Adrenal gland (tissue), 12 donors: ENCODE data around the gene GSTM4. TPM values are rescaled to one million over a fixed set of nuclear protein-coding genes. Genes with fewer than 3 reads are reported as not detected.
A peak's percentile ranks its signal among the peaks of the same experiment; 100 is the strongest.

ENCODE experiments used
- DNase-seq, 7 donors: peaks; one replicate each; pipeline ENCODE4 v3.0.0-alpha.2; 2019 to 2020
- H3K27ac ChIP-seq, 5 donors: fragments of 200-600 bp; sonication (generic) in 4 of 5; 1 replicate in 3 of 5; 2 replicates in 2 of 5; pipeline versions ENCODE4 v1.5.1 to v1.8.0; 2016 to 2020; ENCODE audit warnings: mild to moderate bottlenecking in 1 of 5
- H3K27me3 ChIP-seq: fragments of 200-600 bp; 2 replicates; pipeline ENCODE4 v1.8.0; 2021
- H3K36me3 ChIP-seq, 2 donors: fragments of 200-600 bp; replicated peaks in 1 of 2; 1 replicate in 1 of 2; 2 replicates in 1 of 2; pipeline versions ENCODE4 v1.5.1 to v1.8.0; 2018 to 2022
- H3K4me1 ChIP-seq, 2 donors: fragments of 200-600 bp; replicated peaks in 1 of 2; 1 replicate in 1 of 2; 2 replicates in 1 of 2; pipeline versions ENCODE4 v1.5.1 to v1.8.0; 2018 to 2021
- H3K4me3 ChIP-seq, 4 donors: fragments of 200-600 bp; sonication (generic) in 3 of 4; one replicate each; pipeline ENCODE4 v1.5.1; 2016 to 2018
- H3K9me3 ChIP-seq, 3 donors: fragments of 200-600 bp; sonication (generic) in 1 of 3; replicated peaks in 1 of 3; 1 replicate in 2 of 3; 2 replicates in 1 of 3; pipeline versions ENCODE4 v1.5.1 to v1.8.0; 2016 to 2021
- POLR2A ChIP-seq, 2 donors: fragments of 450-650 bp; IDR thresholded peaks; one replicate each; pipeline ENCODE4 v1.6.1; 2017; ENCODE audit warnings: antibody characterized with exemption in 2 of 2, mild to moderate bottlenecking in 2 of 2, moderate library complexity in 1 of 2
- WGBS, 4 donors: extraction: QIAGEN DNeasy Blood & Tissue Kit in 2 of 4; methylation state at CpG; one replicate each; pipeline versions ENCODE4 v1.1.5 to v1.1.7; 2013 to 2017; 5-methylcytosine and 5-hydroxymethylcytosine counted together
- intact Hi-C, 2 donors: fragments of 100-400 bp; cut with DNase I; formaldehyde crosslinking; loops; one replicate each; pipeline versions ENCODE4 v1.14.1 to v1.15.0; 2022 to 2023
- polyA plus RNA-seq, 3 donors: library from polyadenylated mRNA; stranded (reverse); fragments of 200-250 nt in 2 of 3; fragments of 350-450 nt in 1 of 3; fragmentation: Illumina TruSeq in 1 of 3; extraction: RNeasy Lipid Tissue Mini Kit (QIAGEN cat#74804) in 1 of 3; gene quantifications; one replicate each; pipeline ENCODE4 v1.2.3, GENCODE V29; 2013 to 2014
- total RNA-seq, 9 donors: library from RNA; depleted of rRNA in 4 of 9; stranded (reverse); fragments of >200 nt in 4 of 9; fragments of 120-200 nt in 1 of 9; fragmentation: NEBNext Ultra II Directional in 1 of 9; extraction: Animal tissue kit (Norgen Biotek cat#: 25700) in 1 of 9; gene quantifications; one replicate each; pipeline versions ENCODE4 v1.1.0 to v1.2.4, GENCODE V29; 2013 to 2023
- TF ChIP-seq, protein P1 (sequence below), 6 experiments: fragments of 450-650 bp in 4 of 6; fragments of 200-600 bp in 2 of 6; sonication (generic) in 1 of 6; IDR thresholded peaks; 1 replicate in 5 of 6; 2 replicates in 1 of 6; pipeline versions ENCODE4 v1.5.1 to v1.8.0; 2016 to 2021; ENCODE audit warnings: antibody characterized with exemption in 6 of 6, mild to moderate bottlenecking in 2 of 6, moderate library complexity in 1 of 6
- donor health status: healthy with polysubstance abuse.
- donor health status: Bipolar disorder and iron deficiency.
- donor health status: DM: yes; HTN: yes; CAD: no.
- donor health status: DM: no; HTN: no; CAD: no.
- donor health status: DM: no; HTN: no; CAD: no.
- donor health status: DM: yes; HTN: yes; CAD: no.

GSTM4 gene
- total and polyA plus RNA-seq, 12 donors: 17.3 to 71.0 (median 32.5) TPM

DNA sequence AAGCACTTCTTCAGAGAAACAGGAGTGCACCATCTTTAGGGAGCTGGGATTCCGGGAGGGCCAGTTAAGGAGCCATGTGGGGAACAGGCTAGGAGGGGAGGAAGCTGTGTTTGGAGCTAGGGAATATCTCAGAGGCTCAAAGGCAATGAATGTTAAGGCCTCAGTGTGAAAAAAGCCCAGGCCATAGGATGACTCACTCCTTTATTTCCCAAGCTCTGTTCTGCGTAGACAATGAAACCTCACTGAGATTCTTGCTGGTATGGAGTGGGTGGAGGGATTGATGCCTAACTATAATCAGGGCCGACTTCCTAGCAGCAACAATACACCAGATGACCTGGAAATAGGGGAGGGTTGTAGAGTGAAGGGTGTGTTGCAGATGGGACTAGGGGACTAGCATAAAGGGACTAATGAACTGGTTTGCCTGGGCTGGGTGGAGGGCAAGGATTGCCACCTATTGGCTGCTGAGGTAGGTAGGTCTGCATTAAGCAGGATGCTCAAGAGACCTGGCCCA lies 38.6 kb upstream of the GSTM4 start:
- Histone ChIP-seq H3K36me3 (no peaks in the 10 kb centered on the region), H3K4me3 (no peak overlapping the region), H3K9me3 (no peaks in the 10 kb centered on the region), H3K27ac (peak overlapping the region; percentile 11 to 79 (median 24)), H3K27me3 (no peaks in the 10 kb centered on the region), H3K4me1 (peaks cover 12 to 22% of the 10 kb centered on the region in 2 donors)
- intact Hi-C loops: no loop called here
- 42 to 50% (median 47%) methylated on average over 3 of the region's 3 CpGs for WGBS, 4 donors
- TF ChIP-seq, protein P1, sequence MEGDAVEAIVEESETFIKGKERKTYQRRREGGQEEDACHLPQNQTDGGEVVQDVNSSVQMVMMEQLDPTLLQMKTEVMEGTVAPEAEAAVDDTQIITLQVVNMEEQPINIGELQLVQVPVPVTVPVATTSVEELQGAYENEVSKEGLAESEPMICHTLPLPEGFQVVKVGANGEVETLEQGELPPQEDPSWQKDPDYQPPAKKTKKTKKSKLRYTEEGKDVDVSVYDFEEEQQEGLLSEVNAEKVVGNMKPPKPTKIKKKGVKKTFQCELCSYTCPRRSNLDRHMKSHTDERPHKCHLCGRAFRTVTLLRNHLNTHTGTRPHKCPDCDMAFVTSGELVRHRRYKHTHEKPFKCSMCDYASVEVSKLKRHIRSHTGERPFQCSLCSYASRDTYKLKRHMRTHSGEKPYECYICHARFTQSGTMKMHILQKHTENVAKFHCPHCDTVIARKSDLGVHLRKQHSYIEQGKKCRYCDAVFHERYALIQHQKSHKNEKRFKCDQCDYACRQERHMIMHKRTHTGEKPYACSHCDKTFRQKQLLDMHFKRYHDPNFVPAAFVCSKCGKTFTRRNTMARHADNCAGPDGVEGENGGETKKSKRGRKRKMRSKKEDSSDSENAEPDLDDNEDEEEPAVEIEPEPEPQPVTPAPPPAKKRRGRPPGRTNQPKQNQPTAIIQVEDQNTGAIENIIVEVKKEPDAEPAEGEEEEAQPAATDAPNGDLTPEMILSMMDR (IDR thresholded peaks at IDR 0.05): no peak
- no peak for TF ChIP-seq POLR2A (IDR thresholded peaks at IDR 0.05)
- peak in 3 of 7 donors; percentile 39 to 58 (median 45) for DNase-seq

GRCh38 chr1:109618661-109619575 lies 37.0 kb upstream of the GSTM4 start:
- 27 to 32% (median 29%) methylated on average over 9 of the region's 9 CpGs for WGBS, 4 donors
- no peaks in the 10 kb centered on the region for H3K9me3 ChIP-seq
- H3K27me3 ChIP-seq: no peaks in the 10 kb centered on the region
- TF ChIP-seq POLR2A (IDR thresholded peaks at IDR 0.05): no peak
- TF ChIP-seq, protein P1 (IDR thresholded peaks at IDR 0.05): no peak
- intact Hi-C loops: no loop called here
- peaks cover 12 to 38% of the 10 kb centered on the region in 2 donors for H3K4me1 ChIP-seq
- H3K27ac ChIP-seq: peak overlapping the region; percentile 25 to 88 (median 62)
- H3K4me3 ChIP-seq: peak overlapping the region in 2 of 4 donors; percentile 40 to 71
- H3K36me3 ChIP-seq: no peaks in the 10 kb centered on the region
- DNase-seq: peak in 1 of 7 donors; percentile 38

GRCh38 chr1:109619576-109620400 lies 36.1 kb upstream of the GSTM4 start, which contains the start of the genes AMPD2 and GNAT2:
Gene AMPD2, plus strand, starts transcription at chr1:109619837. Its CDS starts 1,339 bp downstream, at chr1:109621176.
Gene GNAT2, minus strand, starts transcription at chr1:109619616. Its CDS starts 6,746 bp downstream, at chr1:109612870.
- peak in 1 of 2 donors; percentile 45 for TF ChIP-seq POLR2A (IDR thresholded peaks at IDR 0.05)
- TF ChIP-seq, protein P1 (IDR thresholded peaks at IDR 0.05): peak in 1 of 6 experiments; percentile 0
- H3K9me3 ChIP-seq: no peaks in the 10 kb centered on the region
- peak; percentile 86 to 94 (median 88) for DNase-seq
- peak within 1 kb of the TSS; percentile 61 to 88 (median 66) for H3K27ac ChIP-seq
- peaks cover 12 to 47% of the 10 kb centered on the region in 2 donors for H3K4me1 ChIP-seq
- 0 to 1% (median 0%) methylated on average over 25 to 47 of the region's 47 CpGs for WGBS, 4 donors
- no peaks in the 10 kb centered on the region for H3K36me3 ChIP-seq
- intact Hi-C loops: no loop called here
- peak within 1 kb of the TSS; percentile 12 to 71 (median 38) for H3K4me3 ChIP-seq
- H3K27me3 ChIP-seq: no peaks in the 10 kb centered on the region
